GM23338 (cell line): Measurements from ENCODE around the gene ATF5. TPM values are rescaled to one million over a fixed set of nuclear protein-coding genes. Genes with fewer than 3 reads are reported as not detected.

Experiments
- ATAC-seq: fragments of 200-7000 bp; cut with Tn5 transposase; 3 replicates; pipeline ENCODE4 v1.9.1; 2020
- DNase-seq: peaks from one replicate; pipeline ENCODE4 v3.0.0-alpha.2; 2015; ENCODE audit warnings: low spot score
- H2AFZ ChIP-seq: fragments of 200-600 bp; sonication (generic); 2 replicates; pipeline ENCODE4 v1.8.0; 2016; ENCODE audit warnings: antibody characterized with exemption, mild to moderate bottlenecking, moderate library complexity
- H3F3A ChIP-seq: fragments of 200-600 bp; sonication (generic); replicated peaks from 2 replicates; pipeline ENCODE4 v1.8.0; 2017; ENCODE audit warnings: antibody characterized with exemption, mixed run types, low read depth
- H3K27ac ChIP-seq: fragments of 200-600 bp; sonication (generic); 2 replicates; pipeline ENCODE4 v1.6.1; 2016; ENCODE audit warnings: low read depth
- H3K27me3 ChIP-seq: fragments of 200-600 bp; sonication (generic); 2 replicates; pipeline ENCODE4 v1.8.0; 2016; ENCODE audit warnings: mild to moderate bottlenecking, mixed run types, moderate library complexity; ENCODE audit not compliant: insufficient read depth
- H3K36me3 ChIP-seq: fragments of 200-600 bp; sonication (generic); 2 replicates; pipeline ENCODE4 v1.8.0; 2016; ENCODE audit warnings: mild to moderate bottlenecking; ENCODE audit not compliant: insufficient read depth
- H3K4me1 ChIP-seq: fragments of 200-600 bp; sonication (generic); 2 replicates; pipeline ENCODE4 v1.8.0; 2016; ENCODE audit warnings: mild to moderate bottlenecking, moderate library complexity; ENCODE audit not compliant: insufficient read depth
- H3K4me2 ChIP-seq: fragments of 200-600 bp; sonication (generic); 2 replicates; pipeline ENCODE4 v1.7.1; 2017; ENCODE audit warnings: mixed run types
- H3K4me3 ChIP-seq: fragments of 200-600 bp; sonication (generic); 2 replicates; pipeline ENCODE4 v1.6.1; 2016; ENCODE audit warnings: mixed run types
- H3K79me2 ChIP-seq: fragments of 200-600 bp; sonication (generic); replicated peaks from 2 replicates; pipeline ENCODE4 v1.8.0; 2017; ENCODE audit warnings: mild to moderate bottlenecking; ENCODE audit not compliant: insufficient read depth
- H3K9me2 ChIP-seq: fragments of 200-600 bp; sonication (generic); 2 replicates; pipeline ENCODE4 v1.8.0; 2017; ENCODE audit not compliant: insufficient read depth
- H4K20me1 ChIP-seq: fragments of 200-600 bp; sonication (generic); replicated peaks from 2 replicates; pipeline ENCODE4 v1.8.0; 2017; ENCODE audit warnings: mild to moderate bottlenecking; ENCODE audit not compliant: insufficient read depth
- H3K27ac Mint-ChIP-seq: 2 replicates; pipeline ENCODE4 v1.8.0; 2020; ENCODE audit warnings: inconsistent platforms, mild to moderate bottlenecking, moderate library complexity, mixed read lengths
- H3K27me3 Mint-ChIP-seq: 3 replicates; pipeline ENCODE4 v1.8.0; 2022; ENCODE audit warnings: low read depth, mild to moderate bottlenecking, moderate library complexity, mixed read lengths, inconsistent platforms; ENCODE audit not compliant: insufficient read depth, poor library complexity
- H3K36me3 Mint-ChIP-seq: 3 replicates; pipeline ENCODE4 v1.8.0; 2021; ENCODE audit warnings: low read depth, mild to moderate bottlenecking, inconsistent platforms, moderate library complexity, mixed read lengths
- H3K4me1 Mint-ChIP-seq: 3 replicates; pipeline ENCODE4 v1.8.0; 2020; ENCODE audit warnings: mild to moderate bottlenecking, inconsistent platforms, mixed read lengths
- H3K4me3 Mint-ChIP-seq: 3 replicates; pipeline ENCODE4 v1.8.0; 2021; ENCODE audit warnings: moderate library complexity, mild to moderate bottlenecking, inconsistent platforms, mixed read lengths
- H3K9me3 Mint-ChIP-seq: 3 replicates; pipeline ENCODE4 v1.8.0; 2020; ENCODE audit warnings: moderate library complexity, mild to moderate bottlenecking, inconsistent platforms, mixed read lengths
- CREB1 ChIP-seq: fragments of 250-450 bp; sonication (Bioruptor Pico); IDR thresholded peaks from 2 replicates; pipeline ENCODE4 v1.5.0; 2020; ENCODE audit warnings: low read depth, mild to moderate bottlenecking, moderate library complexity
- CTCF ChIP-seq, 2 experiments: fragments of 200-600 bp in 1 of 2; sonication (generic) in 1 of 2; conservative IDR thresholded peaks; 2 replicates each; pipeline versions ENCODE4 v1.5.1 to v1.6.1; 2016 to 2017; ENCODE audit warnings: antibody characterized with exemption in 2 of 2, low read depth in 2 of 2, mild to moderate bottlenecking in 2 of 2, moderate library complexity in 1 of 2
- EZH2 ChIP-seq: fragments of 200-600 bp; sonication (generic); IDR thresholded peaks from one replicate; pipeline ENCODE4 v1.8.0; 2017; ENCODE audit warnings: antibody characterized with exemption, mild to moderate bottlenecking, low read depth; ENCODE audit not compliant: unreplicated experiment
- EZH2phosphoT487 ChIP-seq: fragments of 200-600 bp; sonication (generic); IDR thresholded peaks from one replicate; pipeline ENCODE4 v1.8.1; 2018; ENCODE audit warnings: antibody characterized with exemption; ENCODE audit not compliant: unreplicated experiment
- NANOG ChIP-seq: IDR thresholded peaks from 2 replicates; pipeline ENCODE4 v1.6.1; 2016; ENCODE audit warnings: antibody characterized with exemption, borderline replicate concordance
- POLR2AphosphoS5 ChIP-seq: IDR thresholded peaks from 2 replicates; pipeline ENCODE4 v1.6.1; 2016; ENCODE audit warnings: antibody characterized with exemption, low read depth
- REST ChIP-seq: IDR thresholded peaks from one replicate; pipeline ENCODE4 v1.6.1; 2018; ENCODE audit warnings: antibody characterized with exemption; ENCODE audit not compliant: unreplicated experiment
- ZNF114 ChIP-seq: fragments of 250-450 bp; sonication (Bioruptor Pico); IDR thresholded peaks from 2 replicates; pipeline ENCODE4 v1.5.0; 2020; ENCODE audit warnings: mild to moderate bottlenecking, moderate library complexity
- ZNF462 ChIP-seq: fragments of 250-450 bp; sonication (Bioruptor Pico); IDR thresholded peaks from 2 replicates; pipeline ENCODE4 v1.5.0; 2020; ENCODE audit warnings: mild to moderate bottlenecking, moderate library complexity
- polyA plus RNA-seq: library from polyadenylated mRNA; unstranded; fragments of >200 nt; fragmentation: Nextera tagmentation; extraction: Ambion mirVana; gene quantifications from 2 replicates; pipeline ENCODE4 v1.2.1, GENCODE V29; 2016
- total RNA-seq: library from RNA; depleted of rRNA; stranded (reverse); fragments of >200 nt; shearing (Covaris generic); gene quantifications from 2 replicates; pipeline ENCODE4 v1.2.3, GENCODE V29; 2014
- TF ChIP-seq, protein P1 (sequence below): IDR thresholded peaks from 2 replicates; pipeline ENCODE4 v1.6.1; 2016; ENCODE audit warnings: antibody characterized with exemption

ATF5 gene
- total and polyA plus RNA-seq, 2 experiments from 2014 or later = 7.4 to 9.6 TPM

GRCh38 chr19:49915271-49915670, 13.7 kb upstream of the ATF5 start (continued):
- TF ChIP-seq ZNF462 (CRISPR knock-in tag) = no peak
- TF ChIP-seq CREB1 (CRISPR knock-in tag) = no peak
- TF ChIP-seq POLR2AphosphoS5 = no peak
- TF ChIP-seq EZH2phosphoT487 = no peak

DNA sequence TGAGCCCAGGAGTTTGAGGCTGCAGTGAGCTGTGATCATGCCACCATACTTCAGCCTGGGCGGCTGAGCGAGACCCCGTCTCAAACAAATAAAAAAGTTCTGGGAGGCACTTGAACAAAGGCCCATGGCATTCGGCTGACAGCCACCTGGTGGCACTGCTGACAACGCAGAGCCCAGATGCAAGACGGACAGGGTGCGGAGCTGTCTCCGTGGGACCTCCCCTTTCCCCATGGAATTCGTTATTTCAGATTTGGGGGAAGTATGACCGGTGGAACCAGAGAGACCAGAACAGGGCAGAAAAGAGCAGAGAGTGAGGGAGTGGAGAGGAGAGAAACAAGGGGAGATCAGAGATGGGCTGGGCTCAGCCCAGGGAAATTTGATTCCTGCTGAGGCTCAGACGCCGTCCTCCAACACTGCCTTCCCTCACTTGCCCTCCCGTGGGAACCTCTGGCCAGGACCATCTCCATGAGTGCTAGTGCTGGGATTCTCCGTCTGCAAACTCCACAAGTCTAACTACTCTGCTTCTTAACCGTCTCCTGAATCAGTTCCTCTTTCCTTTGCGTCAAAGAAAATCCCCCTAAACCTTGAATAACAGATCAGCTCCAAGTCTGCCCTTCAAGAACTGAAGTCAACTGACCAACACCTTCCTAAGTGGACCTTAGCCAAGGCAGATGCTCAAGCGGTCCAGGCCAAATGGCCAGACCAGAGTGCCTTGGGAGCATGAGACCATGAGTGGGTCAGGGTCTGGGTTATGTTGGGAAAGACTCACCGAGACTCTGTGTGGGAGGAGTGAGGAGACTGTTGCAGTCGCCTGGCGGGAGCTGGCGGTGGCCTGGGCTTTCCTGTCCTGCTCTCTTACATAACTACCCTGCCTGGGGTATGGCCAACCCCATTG, 11.9 kb upstream of the ATF5 start:
- Histone ChIP-seq H2AFZ (no peak overlapping the region), H3F3A (0 out of 2 replicates have a peak, but pooled peaks cover 15% of the 10 kb centered on the region), H3K36me3 (peaks cover 7% of the 10 kb centered on the region; the same call in 1 of the 2 replicates), H3K4me2 (no peak overlapping the region), H3K4me3 (no peak overlapping the region), H3K79me2 (peaks cover 84% of the 10 kb centered on the region), H3K4me1 (peaks cover 2% of the 10 kb centered on the region; the same call in 1 of the 2 replicates), H3K27me3 (no peaks in the 10 kb centered on the region), H4K20me1 (peaks cover 74% of the 10 kb centered on the region), H3K9me2 (no peaks in the 10 kb centered on the region), H3K27ac (no peak overlapping the region)
- peaks cover 26% of the 10 kb centered on the region for H3K4me1 Mint-ChIP-seq
- peak overlapping the region; percentile 52; the same call in 1 of the 2 replicates for H3K27ac Mint-ChIP-seq
- ATAC-seq = peak; percentile 45
- H3K9me3 Mint-ChIP-seq = peaks cover 5% of the 10 kb centered on the region
- H3K36me3 Mint-ChIP-seq = peaks cover 82% of the 10 kb centered on the region
- H3K4me3 Mint-ChIP-seq = no peak overlapping the region
- peak; percentile 66 for DNase-seq
- H3K27me3 Mint-ChIP-seq = peaks cover 29% of the 10 kb centered on the region
- TF ChIP-seq EZH2 (no peak), ZNF114 (CRISPR knock-in tag) (no peak), CTCF (conservative IDR thresholded peaks at IDR 0.05; ENCODE audit: low read depth in 2 of 2) (peak; percentile 56 to 59), CREB1 (CRISPR knock-in tag) (no peak), NANOG (no peak), REST (no peak)
- TF ChIP-seq, protein P1, sequence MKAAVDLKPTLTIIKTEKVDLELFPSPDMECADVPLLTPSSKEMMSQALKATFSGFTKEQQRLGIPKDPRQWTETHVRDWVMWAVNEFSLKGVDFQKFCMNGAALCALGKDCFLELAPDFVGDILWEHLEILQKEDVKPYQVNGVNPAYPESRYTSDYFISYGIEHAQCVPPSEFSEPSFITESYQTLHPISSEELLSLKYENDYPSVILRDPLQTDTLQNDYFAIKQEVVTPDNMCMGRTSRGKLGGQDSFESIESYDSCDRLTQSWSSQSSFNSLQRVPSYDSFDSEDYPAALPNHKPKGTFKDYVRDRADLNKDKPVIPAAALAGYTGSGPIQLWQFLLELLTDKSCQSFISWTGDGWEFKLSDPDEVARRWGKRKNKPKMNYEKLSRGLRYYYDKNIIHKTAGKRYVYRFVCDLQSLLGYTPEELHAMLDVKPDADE = no peak
